Peyer's patch (tissue), 4 donors: ENCODE data around the gene ZNF787.
A peak's percentile ranks its signal among the peaks of the same experiment; 100 is the strongest.

ENCODE experiments used
- POLR2A ChIP-seq, 2 donors: fragments of 450-650 bp; IDR thresholded peaks; one replicate each; pipeline ENCODE4 v1.5.1; 2017; ENCODE audit warnings: antibody characterized with exemption in 2 of 2, mild to moderate bottlenecking in 2 of 2, moderate library complexity in 2 of 2
- TF ChIP-seq, protein P1 (sequence below), 6 experiments: fragments of 450-650 bp in 4 of 6; fragments of 200-600 bp in 2 of 6; sonication (generic) in 1 of 6; IDR thresholded peaks; one replicate each; pipeline ENCODE4 v1.5.1; 2017 to 2019; ENCODE audit warnings: antibody characterized with exemption in 6 of 6, mild to moderate bottlenecking in 3 of 6, moderate library complexity in 1 of 6

GRCh38 chr19:56137405-56137804 is 16.3 kb upstream of the ZNF787 start:
- TF ChIP-seq, protein P1, sequence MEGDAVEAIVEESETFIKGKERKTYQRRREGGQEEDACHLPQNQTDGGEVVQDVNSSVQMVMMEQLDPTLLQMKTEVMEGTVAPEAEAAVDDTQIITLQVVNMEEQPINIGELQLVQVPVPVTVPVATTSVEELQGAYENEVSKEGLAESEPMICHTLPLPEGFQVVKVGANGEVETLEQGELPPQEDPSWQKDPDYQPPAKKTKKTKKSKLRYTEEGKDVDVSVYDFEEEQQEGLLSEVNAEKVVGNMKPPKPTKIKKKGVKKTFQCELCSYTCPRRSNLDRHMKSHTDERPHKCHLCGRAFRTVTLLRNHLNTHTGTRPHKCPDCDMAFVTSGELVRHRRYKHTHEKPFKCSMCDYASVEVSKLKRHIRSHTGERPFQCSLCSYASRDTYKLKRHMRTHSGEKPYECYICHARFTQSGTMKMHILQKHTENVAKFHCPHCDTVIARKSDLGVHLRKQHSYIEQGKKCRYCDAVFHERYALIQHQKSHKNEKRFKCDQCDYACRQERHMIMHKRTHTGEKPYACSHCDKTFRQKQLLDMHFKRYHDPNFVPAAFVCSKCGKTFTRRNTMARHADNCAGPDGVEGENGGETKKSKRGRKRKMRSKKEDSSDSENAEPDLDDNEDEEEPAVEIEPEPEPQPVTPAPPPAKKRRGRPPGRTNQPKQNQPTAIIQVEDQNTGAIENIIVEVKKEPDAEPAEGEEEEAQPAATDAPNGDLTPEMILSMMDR (IDR thresholded peaks at IDR 0.05) = no peak
- peak in 1 of 2 donors; percentile 8 for TF ChIP-seq POLR2A (IDR thresholded peaks at IDR 0.05)
